Measurements from ENCODE around the gene RASSF9. TPM values are rescaled to one million over a fixed set of nuclear protein-coding genes. Genes with fewer than 3 reads are reported as not detected.

RASSF9 gene
- total and polyA plus RNA-seq, 2 experiments from 2014 or later, result 0.31 to 0.35 TPM

DNA sequence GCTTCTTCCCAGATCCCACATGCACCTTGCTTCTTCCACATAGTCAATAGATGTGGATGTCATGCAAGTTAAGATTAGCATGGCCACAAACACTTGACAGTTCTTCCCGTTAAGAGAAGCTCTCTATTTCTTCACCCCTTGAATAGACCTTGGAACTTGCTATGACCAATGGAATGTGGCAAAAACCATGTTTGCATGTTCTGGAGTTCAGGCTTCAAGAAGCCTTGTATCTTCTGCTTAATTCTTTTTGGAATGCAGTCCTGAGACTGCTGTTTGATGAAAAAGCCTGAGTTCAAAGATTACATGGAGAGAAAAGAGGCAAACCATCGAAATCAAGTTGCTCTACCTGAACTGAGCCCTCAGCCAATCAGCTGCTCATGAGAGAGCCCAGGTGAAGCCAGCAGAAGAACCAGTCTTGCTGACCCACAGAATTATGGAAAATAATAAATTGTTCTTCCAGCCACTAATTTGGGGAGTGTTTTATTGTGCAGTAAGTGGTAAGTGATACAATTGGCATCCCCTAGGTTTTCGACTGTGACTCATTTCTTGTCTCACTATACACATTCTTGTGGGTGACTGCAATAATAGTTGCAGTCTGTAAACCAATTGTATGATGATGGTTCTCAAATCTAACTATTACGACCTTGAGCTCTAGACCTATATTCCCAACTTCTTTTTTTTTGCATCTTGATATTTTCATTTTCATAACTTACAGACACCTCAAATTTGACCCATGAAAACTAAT lies 12.6 kb downstream of the RASSF9 start (continued):
- no peak for TF ChIP-seq EZH2phosphoT487 (IDR thresholded peaks at IDR 0.05; ENCODE audit: unreplicated experiment)
- no peak for TF ChIP-seq EZH2 (IDR thresholded peaks at IDR 0.05; ENCODE audit: low read depth, unreplicated experiment)
- TF ChIP-seq, protein P1, sequence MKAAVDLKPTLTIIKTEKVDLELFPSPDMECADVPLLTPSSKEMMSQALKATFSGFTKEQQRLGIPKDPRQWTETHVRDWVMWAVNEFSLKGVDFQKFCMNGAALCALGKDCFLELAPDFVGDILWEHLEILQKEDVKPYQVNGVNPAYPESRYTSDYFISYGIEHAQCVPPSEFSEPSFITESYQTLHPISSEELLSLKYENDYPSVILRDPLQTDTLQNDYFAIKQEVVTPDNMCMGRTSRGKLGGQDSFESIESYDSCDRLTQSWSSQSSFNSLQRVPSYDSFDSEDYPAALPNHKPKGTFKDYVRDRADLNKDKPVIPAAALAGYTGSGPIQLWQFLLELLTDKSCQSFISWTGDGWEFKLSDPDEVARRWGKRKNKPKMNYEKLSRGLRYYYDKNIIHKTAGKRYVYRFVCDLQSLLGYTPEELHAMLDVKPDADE (IDR thresholded peaks at IDR 0.05), result no peak
- TF ChIP-seq POLR2AphosphoS5 (IDR thresholded peaks at IDR 0.05; ENCODE audit: low read depth), result no peak
- TF ChIP-seq JUNB (IDR thresholded peaks at IDR 0.05; ENCODE audit: unreplicated experiment), result no peak
- no peak for TF ChIP-seq CREB1 (CRISPR knock-in tag; IDR thresholded peaks at IDR 0.05; ENCODE audit: low read depth)
- TF ChIP-seq NANOG (IDR thresholded peaks at IDR 0.05; ENCODE audit: borderline replicate concordance), result no peak

DNA sequence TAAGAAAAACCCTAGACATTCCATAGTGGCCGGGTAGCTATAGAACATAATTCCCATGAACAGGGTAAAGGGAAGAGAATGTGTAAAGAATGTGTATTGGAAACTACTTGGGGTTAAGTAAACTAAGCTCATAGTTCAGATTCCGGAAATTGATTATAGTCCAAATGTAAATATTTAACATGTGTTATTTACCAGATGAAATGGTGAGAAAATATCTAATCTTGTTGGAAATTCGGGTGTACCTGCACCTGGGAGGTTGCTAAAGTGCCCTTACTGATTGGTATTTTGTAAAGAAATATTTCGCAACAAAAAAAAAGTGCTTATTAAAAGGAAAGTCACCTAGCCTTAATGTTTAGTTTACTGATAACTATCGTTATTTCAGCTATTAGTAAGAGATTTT lies 14.4 kb downstream of the RASSF9 start:
- Histone ChIP-seq H3K4me1 (ENCODE audit: insufficient read depth) (no peaks in the 10 kb centered on the region), H3K27ac (ENCODE audit: low read depth) (no peak overlapping the region), H3K79me2 (replicated peaks; ENCODE audit: insufficient read depth) (no peaks in the 10 kb centered on the region), H3F3A (replicated peaks; ENCODE audit: low read depth) (no peaks in the 10 kb centered on the region), H3K4me2 (no peak overlapping the region), H3K36me3 (ENCODE audit: insufficient read depth) (no peaks in the 10 kb centered on the region), H4K20me1 (replicated peaks; ENCODE audit: insufficient read depth) (no peaks in the 10 kb centered on the region), H2AFZ (no peak overlapping the region), H3K27me3 (ENCODE audit: insufficient read depth) (no peaks in the 10 kb centered on the region), H3K4me3 (no peak overlapping the region), H3K9me2 (ENCODE audit: insufficient read depth) (peaks cover 3% of the 10 kb centered on the region)
- no peaks in the 10 kb centered on the region for H3K9me3 Mint-ChIP-seq
- ATAC-seq, result no peak
- no peaks in the 10 kb centered on the region for H3K36me3 Mint-ChIP-seq (ENCODE audit: low read depth)
- no peak overlapping the region for H3K27ac Mint-ChIP-seq
- no peak overlapping the region for H3K4me3 Mint-ChIP-seq
- H3K27me3 Mint-ChIP-seq (ENCODE audit: insufficient read depth, low read depth, poor library complexity), result no peaks in the 10 kb centered on the region
- no peak for DNase-seq (ENCODE audit: low spot score)
- H3K4me1 Mint-ChIP-seq, result peaks cover 11% of the 10 kb centered on the region
- no peak for TF ChIP-seq ZNF331 (CRISPR knock-in tag; IDR thresholded peaks at IDR 0.05; ENCODE audit: low read depth)

DNA sequence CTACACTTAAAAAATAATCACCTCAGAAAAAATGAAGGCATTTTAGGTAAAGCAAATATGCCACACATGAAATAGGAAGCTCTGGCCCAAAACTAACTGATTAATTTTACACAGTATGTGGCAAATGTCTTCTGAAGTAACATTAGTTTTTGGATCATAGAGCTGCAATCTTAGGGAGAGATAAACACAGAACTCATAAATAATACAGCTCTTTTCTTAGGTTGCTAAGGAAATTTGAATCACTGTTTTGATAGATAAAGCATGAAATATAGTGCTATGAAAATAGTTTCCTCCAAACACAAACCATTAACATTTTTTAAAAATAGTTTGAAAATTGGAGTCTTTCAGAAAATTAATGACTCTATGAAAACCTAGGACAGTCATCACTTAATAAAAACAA lies 15.0 kb downstream of the RASSF9 start:
- Histone ChIP-seq H2AFZ (no peak overlapping the region), H3K4me3 (no peak overlapping the region), H3K9me2 (ENCODE audit: insufficient read depth) (peaks cover 3% of the 10 kb centered on the region), H3F3A (replicated peaks; ENCODE audit: low read depth) (no peaks in the 10 kb centered on the region), H3K27ac (ENCODE audit: low read depth) (no peak overlapping the region), H3K79me2 (replicated peaks; ENCODE audit: insufficient read depth) (no peaks in the 10 kb centered on the region), H4K20me1 (replicated peaks; ENCODE audit: insufficient read depth) (no peaks in the 10 kb centered on the region), H3K27me3 (ENCODE audit: insufficient read depth) (no peaks in the 10 kb centered on the region), H3K4me2 (no peak overlapping the region), H3K4me1 (ENCODE audit: insufficient read depth) (no peaks in the 10 kb centered on the region), H3K36me3 (ENCODE audit: insufficient read depth) (no peaks in the 10 kb centered on the region)
- Mint-ChIP-seq H3K4me3 (no peak overlapping the region), H3K9me3 (no peaks in the 10 kb centered on the region), H3K27me3 (ENCODE audit: insufficient read depth, low read depth, poor library complexity) (no peaks in the 10 kb centered on the region), H3K27ac (no peak overlapping the region), H3K4me1 (peaks cover 11% of the 10 kb centered on the region), H3K36me3 (ENCODE audit: low read depth) (no peaks in the 10 kb centered on the region)
- TF ChIP-seq JUNB (IDR thresholded peaks at IDR 0.05; ENCODE audit: unreplicated experiment) (no peak), EZH2phosphoT487 (IDR thresholded peaks at IDR 0.05; ENCODE audit: unreplicated experiment) (no peak)
- TF ChIP-seq, protein P2, sequence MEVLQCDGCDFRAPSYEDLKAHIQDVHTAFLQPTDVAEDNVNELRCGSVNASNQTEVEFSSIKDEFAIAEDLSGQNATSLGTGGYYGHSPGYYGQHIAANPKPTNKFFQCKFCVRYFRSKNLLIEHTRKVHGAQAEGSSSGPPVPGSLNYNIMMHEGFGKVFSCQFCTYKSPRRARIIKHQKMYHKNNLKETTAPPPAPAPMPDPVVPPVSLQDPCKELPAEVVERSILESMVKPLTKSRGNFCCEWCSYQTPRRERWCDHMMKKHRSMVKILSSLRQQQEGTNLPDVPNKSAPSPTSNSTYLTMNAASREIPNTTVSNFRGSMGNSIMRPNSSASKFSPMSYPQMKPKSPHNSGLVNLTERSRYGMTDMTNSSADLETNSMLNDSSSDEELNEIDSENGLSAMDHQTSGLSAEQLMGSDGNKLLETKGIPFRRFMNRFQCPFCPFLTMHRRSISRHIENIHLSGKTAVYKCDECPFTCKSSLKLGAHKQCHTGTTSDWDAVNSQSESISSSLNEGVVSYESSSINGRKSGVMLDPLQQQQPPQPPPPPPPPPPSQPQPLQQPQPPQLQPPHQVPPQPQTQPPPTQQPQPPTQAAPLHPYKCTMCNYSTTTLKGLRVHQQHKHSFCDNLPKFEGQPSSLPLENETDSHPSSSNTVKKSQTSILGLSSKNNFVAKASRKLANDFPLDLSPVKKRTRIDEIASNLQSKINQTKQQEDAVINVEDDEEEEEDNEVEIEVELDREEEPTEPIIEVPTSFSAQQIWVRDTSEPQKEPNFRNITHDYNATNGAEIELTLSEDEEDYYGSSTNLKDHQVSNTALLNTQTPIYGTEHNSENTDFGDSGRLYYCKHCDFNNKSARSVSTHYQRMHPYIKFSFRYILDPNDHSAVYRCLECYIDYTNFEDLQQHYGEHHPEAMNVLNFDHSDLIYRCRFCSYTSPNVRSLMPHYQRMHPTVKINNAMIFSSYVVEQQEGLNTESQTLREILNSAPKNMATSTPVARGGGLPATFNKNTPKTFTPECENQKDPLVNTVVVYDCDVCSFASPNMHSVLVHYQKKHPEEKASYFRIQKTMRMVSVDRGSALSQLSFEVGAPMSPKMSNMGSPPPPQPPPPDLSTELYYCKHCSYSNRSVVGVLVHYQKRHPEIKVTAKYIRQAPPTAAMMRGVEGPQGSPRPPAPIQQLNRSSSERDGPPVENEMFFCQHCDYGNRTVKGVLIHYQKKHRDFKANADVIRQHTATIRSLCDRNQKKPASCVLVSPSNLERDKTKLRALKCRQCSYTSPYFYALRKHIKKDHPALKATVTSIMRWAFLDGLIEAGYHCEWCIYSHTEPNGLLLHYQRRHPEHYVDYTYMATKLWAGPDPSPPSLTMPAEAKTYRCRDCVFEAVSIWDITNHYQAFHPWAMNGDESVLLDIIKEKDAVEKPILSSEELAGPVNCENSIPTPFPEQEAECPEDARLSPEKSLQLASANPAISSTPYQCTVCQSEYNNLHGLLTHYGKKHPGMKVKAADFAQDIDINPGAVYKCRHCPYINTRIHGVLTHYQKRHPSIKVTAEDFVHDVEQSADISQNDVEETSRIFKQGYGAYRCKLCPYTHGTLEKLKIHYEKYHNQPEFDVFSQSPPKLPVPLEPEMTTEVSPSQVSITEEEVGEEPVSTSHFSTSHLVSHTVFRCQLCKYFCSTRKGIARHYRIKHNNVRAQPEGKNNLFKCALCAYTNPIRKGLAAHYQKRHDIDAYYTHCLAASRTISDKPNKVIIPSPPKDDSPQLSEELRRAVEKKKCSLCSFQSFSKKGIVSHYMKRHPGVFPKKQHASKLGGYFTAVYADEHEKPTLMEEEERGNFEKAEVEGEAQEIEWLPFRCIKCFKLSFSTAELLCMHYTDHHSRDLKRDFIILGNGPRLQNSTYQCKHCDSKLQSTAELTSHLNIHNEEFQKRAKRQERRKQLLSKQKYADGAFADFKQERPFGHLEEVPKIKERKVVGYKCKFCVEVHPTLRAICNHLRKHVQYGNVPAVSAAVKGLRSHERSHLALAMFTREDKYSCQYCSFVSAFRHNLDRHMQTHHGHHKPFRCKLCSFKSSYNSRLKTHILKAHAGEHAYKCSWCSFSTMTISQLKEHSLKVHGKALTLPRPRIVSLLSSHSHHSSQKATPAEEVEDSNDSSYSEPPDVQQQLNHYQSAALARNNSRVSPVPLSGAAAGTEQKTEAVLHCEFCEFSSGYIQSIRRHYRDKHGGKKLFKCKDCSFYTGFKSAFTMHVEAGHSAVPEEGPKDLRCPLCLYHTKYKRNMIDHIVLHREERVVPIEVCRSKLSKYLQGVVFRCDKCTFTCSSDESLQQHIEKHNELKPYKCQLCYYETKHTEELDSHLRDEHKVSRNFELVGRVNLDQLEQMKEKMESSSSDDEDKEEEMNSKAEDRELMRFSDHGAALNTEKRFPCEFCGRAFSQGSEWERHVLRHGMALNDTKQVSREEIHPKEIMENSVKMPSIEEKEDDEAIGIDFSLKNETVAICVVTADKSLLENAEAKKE (CRISPR knock-in tag; IDR thresholded peaks at IDR 0.05), result no peak
- DNase-seq (ENCODE audit: low spot score) (no peak), ATAC-seq (no peak)

Measured in GM23338 (cell line).